ENCODE results near the gene ADRA2B. TPM values are rescaled to one million over a fixed set of nuclear protein-coding genes. Genes with fewer than 3 reads are reported as not detected.
"Not testable (repeated sequence)": the region's sequence is repeated elsewhere in the genome, so short reads cannot be mapped to it uniquely, and the experiment has no call there.

The ADRA2B gene
- total RNA-seq, 1 donor, result under 0.01 TPM

DNA sequence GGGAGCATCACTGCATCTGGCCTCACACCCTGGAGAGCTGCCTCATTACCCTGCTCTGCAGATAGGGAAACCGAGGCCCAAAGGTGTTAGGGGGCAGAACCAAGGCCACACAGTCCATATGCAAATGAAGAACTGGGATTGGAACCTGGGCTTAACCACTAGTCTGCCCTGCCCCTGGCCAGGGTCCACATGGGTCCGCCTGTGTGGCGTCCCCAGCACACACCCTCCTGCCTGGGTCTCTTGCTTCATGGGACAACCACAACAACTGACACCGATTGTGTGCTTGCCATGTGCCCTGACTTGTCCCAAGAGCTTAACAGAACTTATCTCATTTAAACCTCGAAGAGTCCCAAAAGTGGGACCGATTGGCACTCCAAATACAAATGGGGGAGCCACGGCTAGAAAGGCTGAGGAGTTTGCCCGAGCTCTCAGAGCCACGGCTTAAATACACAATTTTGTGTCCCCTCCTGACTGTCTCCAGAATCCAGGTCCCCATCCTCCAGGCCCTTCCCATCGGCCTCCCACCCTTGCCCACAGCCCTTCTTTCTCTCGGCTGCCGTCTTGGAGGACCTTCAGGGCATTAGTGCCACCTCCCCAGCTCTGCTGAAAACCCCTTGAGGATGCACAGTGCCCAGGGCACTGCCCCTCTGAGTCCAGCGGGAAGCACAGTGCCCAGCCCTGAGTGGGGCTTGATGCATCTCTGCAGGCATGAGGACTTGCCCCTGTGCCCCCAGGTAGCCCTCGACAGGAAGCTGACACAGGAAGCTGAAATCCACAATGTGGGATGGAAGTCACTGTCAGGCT is 34.6 kb upstream of the ADRA2B start:
- no peak for DNase-seq (ENCODE audit: low read depth in 2 of 3, low spot score in 2 of 3)

DNA sequence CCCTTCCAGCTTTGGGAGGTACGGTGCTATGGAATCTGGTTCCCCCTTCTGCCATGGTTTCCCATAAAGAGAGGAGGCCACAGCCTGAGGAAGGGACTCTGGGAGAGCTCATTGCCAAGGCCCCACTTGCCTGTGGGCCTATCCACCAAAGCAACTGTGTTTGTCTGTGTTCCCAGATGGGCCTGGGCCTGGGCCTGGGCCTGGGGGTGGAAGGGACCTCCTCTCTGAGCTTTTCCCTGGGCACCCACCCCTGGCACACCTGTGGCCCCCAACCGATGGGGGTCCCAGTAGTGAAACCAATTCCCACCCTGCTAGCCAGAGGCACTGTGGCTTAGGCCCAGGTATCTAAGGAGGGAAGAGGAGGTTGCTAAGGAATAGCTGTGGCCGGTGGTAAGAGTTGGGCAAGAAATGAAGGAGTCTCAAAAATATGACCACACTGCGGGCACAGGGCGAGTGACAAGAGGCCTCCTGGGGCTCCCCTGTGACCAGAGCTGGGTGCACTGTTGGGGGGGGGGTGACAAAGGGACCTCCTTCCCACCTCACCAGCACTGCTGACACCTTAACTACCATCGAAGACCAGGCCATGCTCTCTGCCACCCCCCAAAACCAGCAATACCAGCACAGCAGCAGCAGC is 33.8 kb upstream of the ADRA2B start:
- no peak for DNase-seq (ENCODE audit: low read depth in 2 of 3, low spot score in 2 of 3)

DNA sequence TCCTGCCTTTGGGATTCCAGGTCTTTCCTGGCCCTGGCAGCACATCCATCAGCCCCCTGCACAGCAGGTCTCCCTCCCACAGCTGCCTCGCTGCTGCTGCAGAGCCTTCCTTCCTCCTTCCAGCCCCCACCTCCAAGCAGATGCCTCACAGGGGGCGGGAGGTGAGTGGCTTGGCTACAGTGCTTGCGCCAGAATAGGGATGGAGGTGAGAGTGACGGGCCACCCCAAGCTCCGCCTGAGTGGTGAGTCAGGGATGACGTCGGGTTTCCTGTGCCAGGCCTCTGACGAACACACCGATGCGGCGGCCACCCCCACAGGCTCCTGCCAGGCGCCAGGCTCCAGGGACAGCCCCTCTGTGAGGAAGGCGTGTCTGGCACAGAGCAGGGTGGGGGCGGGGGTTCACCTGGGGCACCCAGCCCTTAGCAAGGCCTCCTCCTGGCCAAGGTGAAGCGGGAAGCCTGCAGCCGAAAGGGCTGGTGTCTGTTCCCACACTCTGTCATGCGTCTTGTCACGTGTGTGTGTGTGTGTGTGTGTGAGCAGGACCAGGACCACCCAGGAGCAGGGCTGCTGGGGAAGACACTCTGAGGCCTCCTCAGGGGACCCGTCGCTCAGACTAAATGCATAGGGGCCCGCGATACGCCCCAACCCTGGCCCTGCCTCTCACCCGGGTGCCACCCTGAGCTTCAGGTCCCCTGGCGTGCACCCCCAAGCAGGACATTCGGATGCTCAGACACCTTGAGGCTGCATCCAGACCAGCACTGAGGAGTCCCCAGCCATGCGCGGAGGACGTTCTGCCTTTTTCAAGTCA is 32.2 kb upstream of the ADRA2B start:
- DNase-seq (ENCODE audit: low read depth in 2 of 3, low spot score in 2 of 3), result peak; percentile 90 to 97 (median 96)

DNA sequence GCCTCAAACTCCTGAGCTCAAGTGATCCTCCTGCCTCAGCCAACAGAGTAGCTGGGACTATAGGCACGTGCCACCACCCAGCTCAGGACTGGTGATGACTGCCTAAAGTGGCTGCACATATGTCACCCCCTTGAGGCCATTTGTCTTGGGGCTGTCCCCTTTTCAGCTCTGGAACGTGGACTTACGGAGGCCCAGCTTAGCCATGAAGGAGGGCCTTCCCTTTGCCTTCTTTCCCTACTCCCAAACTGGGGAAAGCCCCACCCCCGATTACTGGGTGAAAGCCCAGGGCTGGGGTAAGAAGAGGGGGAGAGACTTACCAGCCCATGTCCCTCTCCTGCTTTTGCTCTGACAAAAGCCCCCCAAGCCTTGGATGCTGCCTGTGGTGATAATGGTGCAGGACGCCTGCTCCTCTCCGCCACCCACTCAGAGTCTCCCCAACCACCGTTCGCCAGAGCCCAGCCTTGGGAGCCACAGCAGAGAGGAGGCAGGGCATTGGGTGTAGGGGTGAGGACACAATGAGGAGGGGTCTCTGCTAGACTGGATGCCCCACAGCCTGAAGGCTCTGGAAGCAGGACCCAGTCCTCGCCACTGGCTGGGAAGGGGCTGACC is 31.3 kb upstream of the ADRA2B start:
- DNase-seq (ENCODE audit: low read depth in 2 of 3, low spot score in 2 of 3), result no peak

DNA sequence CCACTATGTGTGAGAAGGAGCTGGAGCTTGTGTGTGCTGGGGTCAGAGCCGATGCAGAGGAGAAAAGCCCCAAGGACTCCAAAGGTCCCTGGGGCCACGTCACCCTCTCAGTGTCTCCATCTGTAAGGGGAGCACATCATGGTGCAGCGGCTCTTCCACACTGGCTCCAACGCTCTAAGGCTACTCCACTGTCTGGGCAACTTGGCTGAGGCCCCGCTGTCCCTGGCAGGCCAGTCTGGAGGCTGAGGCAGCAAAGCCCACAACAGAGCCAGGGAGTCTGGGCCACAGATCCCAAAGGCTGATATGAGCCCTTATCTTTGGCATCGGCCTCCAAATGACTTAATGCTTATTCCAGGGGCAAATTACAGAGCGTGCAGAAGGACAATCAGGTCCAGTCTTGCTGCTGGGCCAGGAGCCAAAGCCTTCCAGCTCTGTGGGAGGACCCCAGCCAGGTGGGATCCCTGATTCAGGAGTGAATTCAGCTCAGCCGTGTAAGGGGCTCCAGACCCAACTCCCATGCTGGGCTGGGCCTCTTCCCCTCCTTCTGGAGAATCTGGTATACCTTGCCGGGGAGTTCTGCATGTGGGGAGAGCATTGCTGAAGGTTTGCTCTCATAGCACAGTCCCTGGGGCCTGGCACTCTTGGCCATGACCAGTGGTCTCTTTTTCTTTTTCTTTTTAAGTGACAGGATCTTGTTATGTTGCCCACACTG is 30.7 kb upstream of the ADRA2B start:
- DNase-seq (ENCODE audit: low read depth in 2 of 3, low spot score in 2 of 3), result no peak

DNA sequence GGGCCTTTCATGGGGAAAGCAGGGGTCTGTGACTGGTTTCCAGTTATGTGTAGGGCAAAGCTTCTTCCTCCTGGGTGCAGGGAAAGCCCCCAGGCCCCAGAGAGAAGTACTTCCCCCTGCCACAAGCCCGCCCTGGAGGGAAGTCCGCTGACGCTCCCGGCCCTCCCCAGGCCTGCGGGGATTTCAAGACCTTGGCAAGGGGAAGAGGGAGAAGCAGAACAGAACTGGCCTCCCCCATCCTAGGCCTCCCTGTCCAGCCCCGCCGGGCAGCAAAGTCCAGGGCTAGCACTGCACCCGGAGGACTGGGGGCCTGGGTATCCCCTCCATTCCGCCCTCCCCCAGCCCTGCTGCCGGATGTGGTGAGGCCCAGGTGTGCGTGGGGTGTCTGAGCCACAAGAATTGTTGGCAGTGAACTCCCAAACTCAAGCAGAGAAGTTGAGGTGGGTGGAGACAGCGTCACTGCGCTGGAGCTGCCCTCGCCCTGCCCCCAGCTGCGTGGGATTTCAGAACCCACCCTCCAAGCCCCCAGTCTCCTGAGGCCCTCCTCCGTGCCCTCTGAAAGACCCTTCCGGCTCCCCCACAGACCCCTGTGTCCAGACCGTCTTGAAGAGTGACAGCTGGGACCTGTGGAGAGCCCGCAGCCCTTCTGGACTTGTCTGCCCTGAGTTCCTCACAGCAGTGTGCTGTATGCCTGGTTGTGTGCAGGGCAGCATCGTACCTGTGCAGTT is 29.9 kb upstream of the ADRA2B start:
- peak; percentile 78 to 85 (median 84) for DNase-seq (ENCODE audit: low read depth in 2 of 3, low spot score in 2 of 3)

DNA sequence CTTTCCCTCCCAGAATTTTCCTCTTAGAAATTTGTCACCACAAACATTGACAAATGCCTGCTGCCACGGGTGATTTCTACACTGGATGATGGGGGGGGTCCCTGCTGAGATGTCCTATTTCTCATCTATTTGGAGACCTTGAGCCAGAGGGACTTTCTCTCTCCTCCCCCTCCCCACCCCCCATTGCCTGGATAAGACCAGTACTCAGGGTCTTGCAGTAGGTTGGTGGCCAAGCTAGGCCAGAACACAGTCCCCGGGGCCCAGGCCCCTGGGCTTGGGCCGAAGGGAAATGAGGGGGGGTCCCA is 29.4 kb upstream of the ADRA2B start:
- no peak for DNase-seq (ENCODE audit: low read depth in 2 of 3, low spot score in 2 of 3)

DNA sequence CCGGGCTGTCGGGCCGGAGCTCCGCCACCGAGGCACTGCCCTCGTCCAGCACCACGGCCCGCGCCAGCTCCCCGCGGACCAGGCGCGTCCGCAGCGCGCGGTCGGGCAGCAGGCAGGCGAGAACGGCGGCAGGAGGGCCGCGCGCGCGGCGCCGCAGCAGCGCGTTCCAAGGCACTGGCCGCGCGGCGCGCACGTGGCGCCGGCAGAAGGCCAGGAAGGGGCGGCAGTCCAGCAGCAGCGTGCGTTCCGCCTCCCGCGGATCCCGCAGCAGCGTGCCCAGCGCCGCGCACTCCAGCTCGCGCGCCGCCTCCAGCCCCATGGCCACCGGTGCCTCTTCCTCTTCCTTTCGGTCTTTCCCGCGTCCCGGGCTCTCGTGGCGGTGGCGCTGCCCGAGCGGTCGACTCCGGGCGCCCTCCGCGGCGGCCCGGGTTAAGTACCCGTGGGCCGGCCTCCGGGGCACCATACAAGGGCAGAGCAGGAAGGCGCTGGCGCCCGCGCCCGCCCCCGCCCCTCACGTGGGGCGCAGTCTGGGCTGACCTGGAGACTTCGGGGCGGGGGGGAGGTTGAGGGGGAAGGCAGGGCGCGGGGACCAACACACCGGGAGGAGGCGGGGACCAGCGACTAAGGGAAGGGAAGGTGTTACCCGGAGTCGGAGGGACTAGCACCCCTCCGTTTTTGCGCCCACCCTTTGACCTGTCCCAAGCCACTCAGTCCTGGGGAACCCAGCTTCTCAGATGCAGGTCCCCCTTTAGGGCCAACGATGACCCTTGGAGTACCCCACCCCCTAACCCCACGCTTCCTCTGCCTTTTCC is 28.9 kb upstream of the ADRA2B start, which contains the start of gene DUSP2:
TSS of gene DUSP2 (minus strand) at position 405 of the 812 bp plus-strand sequence. CDS start at position 319, 86 bp downstream.
- DNase-seq (ENCODE audit: low read depth in 2 of 3, low spot score in 2 of 3), result peak; percentile 81 to 88 (median 87)

DNA sequence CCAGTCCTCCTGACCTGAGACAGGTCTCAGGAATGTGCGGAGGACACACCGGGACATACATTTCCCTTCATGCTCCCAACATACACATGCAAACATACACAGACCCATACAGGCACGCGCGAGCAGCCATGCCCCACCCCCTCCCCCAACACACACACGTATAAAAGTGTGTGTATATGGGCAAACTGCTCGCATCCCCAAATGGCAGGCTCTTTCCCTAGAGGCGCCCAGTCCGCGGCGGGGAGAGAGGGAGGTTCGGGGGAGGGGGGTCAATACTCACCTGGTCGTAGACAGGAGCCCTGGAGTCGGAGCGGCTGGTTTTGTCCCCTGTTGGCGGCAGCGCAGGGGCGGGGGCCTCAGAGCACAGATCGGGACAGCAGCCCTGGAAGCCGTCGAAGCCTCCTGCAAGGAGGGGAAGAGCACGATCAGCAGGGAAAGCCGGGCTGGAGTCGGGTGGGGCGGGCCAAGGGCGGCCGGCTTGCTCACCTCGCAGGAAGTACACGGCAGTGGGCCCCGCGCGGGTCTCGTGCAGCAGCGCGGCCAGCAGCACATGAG is 28.2 kb upstream of the ADRA2B start:
- DNase-seq (ENCODE audit: low read depth in 2 of 3, low spot score in 2 of 3), result no peak

DNA sequence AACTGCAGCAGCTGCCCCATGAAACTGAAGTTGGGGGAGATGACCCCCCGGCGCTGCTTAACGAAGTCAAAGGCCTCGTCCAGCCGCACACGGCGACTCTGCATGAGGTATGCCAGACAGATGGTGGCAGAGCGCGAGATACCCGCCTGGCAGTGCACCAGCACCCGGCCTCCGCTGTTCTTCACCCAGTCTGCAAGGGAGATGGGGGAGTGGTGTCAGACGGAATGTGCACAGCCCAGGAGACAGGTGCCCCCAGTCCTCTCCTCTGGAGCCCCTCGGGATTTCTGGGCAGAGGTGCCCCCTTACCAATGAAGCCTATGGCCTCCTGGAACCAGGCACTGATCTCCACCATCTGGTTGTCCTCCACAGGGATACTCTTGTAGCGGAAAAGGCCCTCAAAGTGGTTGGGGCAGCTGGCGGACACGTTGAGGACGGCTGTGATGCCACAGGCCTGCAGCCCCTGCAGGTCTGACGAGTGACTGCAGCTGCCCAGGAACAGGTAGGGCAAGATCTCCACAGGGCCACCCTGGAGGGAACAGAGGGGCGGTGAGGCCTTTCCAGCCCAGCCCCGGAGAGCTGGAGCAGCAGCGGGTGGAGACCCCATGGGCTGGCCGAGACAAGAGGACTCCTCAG is 27.6 kb upstream of the ADRA2B start:
- no peak for DNase-seq (ENCODE audit: low read depth in 2 of 3, low spot score in 2 of 3)

DNA sequence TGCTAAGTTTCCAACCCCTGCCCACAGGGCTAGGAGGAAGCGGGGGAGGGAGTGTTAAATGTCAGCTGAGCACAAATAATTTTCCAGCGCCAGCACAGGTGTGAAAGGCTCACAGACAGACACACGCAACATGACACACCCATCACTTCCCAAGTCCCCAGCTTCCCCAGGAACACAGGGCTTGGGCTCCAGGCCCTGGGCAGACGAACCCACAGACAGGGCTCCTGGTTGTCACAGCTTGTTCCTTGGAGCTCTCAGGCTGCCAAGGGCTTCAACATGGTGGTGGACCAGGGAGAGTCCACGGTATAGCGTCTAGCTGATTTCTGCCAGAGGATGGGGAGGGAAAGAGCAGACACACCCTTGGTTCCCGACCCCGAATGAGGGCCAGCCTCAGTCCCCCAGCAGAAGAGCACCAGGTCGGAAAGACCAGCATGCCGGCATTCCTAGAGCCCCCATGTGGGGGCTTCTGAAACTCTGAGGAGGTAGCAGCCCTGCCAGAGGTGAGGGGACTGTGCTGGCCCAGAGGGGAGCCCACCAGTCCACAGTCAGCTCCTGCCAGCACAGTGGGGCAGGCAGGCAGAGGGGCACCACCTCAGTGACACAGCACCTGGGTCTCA is 27.0 kb upstream of the ADRA2B start:
- no peak for DNase-seq (ENCODE audit: low read depth in 2 of 3, low spot score in 2 of 3)

DNA sequence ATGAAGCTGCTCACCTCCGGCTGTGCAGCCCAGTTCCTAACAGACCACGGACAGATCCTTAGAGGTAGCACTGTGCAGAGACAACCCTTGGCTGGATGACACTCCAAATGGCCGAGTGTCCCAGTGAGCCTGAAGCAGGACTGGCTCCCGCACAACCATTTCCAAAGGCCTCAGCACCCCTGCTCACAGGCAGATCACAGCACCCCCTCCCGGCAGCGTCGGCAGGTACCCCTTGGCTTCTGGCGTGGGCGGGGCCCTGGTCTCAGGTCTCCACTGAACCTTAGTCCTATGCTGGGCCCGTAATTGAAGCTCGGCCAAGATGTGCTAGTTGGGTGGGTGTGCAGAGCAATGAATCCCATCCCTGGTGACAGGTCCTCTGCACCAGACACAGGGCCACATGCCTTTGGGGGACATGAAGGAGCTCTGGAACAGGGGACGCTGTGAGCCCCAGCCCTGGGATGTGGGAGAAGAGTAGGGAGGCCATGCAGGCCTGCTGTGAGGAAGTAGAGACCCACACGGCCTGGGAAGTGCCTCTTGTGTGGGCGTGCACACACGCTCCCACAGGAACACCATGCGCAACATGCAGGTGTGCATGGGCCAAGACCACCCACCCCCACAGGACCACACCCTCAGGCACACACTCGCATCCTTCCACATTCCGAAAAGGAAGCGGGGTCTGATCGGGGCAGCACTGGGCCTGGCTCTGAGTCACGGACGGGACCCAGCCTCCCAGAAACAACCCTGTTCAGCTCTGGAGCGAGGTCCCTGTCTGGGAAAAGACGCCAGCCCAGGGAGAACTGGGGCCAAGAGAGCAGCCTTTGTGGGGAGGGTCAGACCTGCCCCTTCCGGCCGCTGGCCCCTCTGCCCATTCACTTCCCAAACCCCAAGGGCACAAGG is 26.1 kb upstream of the ADRA2B start:
- DNase-seq (ENCODE audit: low read depth in 2 of 3, low spot score in 2 of 3), result no peak

DNA sequence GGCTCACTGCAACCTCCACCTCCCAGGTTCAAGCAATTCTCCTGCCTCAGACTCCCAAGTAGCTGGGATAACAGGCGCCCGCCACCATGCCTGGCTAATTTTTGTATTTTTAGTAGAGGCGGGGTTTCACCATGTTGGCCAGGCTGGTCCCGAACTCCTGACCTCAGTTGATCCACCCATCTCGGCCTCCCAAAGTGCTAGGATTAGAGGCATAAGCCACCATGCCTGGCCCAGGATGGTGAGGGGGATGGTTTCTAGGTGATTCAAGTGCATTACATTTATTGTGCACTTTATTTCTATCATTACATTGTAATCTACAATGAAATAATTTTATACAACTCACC is 25.2 kb upstream of the ADRA2B start:
- not testable (repeated sequence) for DNase-seq (ENCODE audit: low read depth in 2 of 3, low spot score in 2 of 3)

DNA sequence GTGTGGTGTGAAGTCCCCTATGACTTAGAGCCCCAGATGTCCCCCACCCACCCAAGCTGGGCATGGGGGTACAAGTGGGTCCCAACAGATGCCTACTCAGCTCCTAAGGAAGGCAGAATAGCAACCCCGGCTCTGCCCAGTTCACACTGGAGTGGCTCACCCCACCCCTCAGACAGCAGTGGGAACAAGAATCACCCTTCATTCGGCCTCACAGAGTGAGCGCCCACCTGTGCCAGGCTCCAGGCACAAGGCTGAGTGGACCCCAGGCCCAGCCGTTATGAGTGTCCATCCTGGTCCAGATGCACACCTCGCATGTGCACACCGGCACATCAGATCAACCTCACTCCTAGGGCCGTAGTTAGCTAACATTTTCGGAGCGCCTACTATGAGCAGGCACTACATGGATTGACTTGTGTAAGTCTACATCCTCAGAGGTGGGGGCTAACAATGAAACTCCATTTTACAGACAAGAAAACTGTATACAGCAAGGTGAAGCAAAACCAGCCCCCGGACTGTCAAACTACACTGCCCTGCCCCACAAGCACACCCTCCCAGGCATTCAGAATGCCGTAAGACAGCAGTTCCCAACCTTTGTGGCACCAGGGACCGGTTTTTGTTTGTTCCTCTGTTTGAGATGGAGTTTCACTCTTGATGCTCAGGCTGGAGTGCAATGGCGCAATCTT is 24.7 kb upstream of the ADRA2B start:
- no peak for DNase-seq (ENCODE audit: low read depth in 2 of 3, low spot score in 2 of 3)

DNA sequence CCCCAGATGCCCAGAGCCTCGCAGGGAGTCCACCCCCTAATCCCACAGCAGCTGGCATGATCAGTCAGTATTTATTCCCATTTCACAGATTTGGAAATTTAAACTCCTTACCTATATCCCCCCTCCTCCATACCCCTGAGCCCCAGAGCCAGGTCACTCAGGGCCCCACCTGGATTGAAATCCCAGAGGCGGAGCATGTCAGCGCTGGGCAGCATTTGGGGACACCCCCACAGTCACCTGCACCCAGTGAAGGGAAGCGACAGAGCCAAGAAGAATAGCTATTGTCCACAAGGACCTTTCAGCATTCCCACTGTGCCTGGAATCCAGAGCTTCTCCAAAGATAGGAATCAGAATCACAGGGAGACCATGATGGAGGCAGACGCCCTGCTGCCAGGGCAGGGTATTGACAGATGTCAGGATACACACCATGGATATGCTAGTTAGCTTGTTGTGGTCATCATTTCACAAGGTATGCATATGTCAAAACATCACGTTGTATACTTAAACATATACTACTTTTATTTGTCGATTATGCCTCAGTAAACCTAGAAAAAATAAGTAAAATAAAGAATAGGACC is 22.9 kb upstream of the ADRA2B start:
- DNase-seq (ENCODE audit: low read depth in 2 of 3, low spot score in 2 of 3), result no peak

Data from hematopoietic multipotent progenitor cell (in vitro differentiated cells).